ENCODE measurements around the gene NFE2L1.

DNA sequence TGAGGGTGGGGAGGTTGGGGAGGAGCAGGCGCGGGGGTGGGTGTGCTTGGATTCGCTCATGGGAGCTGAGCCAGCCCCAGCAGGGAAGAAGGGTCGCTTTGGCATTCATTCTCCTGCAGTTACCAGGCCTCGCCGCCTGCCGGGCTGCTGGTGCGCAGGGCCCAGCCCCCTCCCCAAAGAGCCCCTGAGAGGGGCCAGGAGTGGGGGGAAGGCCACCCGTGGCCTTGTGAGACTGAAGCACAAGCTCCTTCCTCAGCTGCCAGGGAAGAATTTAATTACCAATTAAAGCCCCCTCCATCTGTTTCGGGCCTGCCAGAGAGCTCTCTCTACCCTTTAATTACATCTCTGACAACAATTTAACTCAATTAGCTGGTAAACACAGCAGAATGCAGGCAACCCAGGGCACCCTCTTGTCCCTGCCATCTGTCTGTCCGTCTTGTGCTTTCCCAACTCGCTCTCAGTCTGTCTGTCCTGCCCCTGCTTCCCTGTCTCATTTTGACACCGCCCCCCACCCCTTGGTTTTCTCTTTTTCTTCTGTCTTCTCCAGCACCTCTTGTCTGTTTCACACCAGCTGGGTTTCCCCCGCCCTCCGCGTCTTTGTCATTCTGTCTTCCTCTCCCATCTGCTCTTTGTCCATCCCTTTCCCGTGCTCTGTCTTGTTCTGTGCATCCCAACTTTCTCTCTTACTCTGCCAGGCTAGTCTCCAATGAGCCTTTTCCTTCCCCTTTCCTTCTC is 44.6 kb upstream of the NFE2L1 start:
- TF ChIP-seq POLR2AphosphoS5 (IDR thresholded peaks at IDR 0.05; ENCODE audit: low read depth, low read length) = no peak
- no peak for TF ChIP-seq POLR2A (IDR thresholded peaks at IDR 0.05; ENCODE audit: low read depth, low read length)
